WI38 (cell line): ENCODE data around the gene OR9Q1.

Experiments
- H3K4me3 ChIP-seq: 2 replicates; pipeline ENCODE4 v1.5.1; 2011; ENCODE audit warnings: low read depth, mild to moderate bottlenecking, control low read depth, low read length
- CTCF ChIP-seq: IDR thresholded peaks from 2 replicates; pipeline ENCODE4 v1.5.1; 2012; ENCODE audit warnings: low read depth, mild to moderate bottlenecking, control low read depth, low read length

Gene OR9Q1

GRCh38 chr11:58023435-58023931, at the start of gene OR9Q1:
Gene OR9Q1, plus strand, starts transcription at chr11:58023881. Its CDS starts 155,564 bp downstream, at chr11:58179445.
- TF ChIP-seq CTCF = no peak
- peak within 1 kb of the TSS; percentile 8; the same call in 1 of the 2 replicates for H3K4me3 ChIP-seq

GRCh38 chr11:57974132-57974531, 49.5 kb upstream of the OR9Q1 start:
- TF ChIP-seq CTCF = no peak
- no peak overlapping the region for H3K4me3 ChIP-seq

- no peak for TF ChIP-seq CTCF
- no peak overlapping the region for H3K4me3 ChIP-seq
Measured at GRCh38 chr11:57974848-57975601, 48.7 kb upstream of the OR9Q1 start.

GRCh38 chr11:57977709-57978108, 46.0 kb upstream of the OR9Q1 start:
- TF ChIP-seq CTCF = no peak
- no peak overlapping the region for H3K4me3 ChIP-seq

- no peak for TF ChIP-seq CTCF
- no peak overlapping the region for H3K4me3 ChIP-seq
Measured at GRCh38 chr11:57978686-57979531, 44.8 kb upstream of the OR9Q1 start.

- no peak overlapping the region for H3K4me3 ChIP-seq
Measured at GRCh38 chr11:57979532-57980079, 44.1 kb upstream of the OR9Q1 start.

More at GRCh38 chr11:57979532-57980079, 44.1 kb upstream of the OR9Q1 start:
- TF ChIP-seq CTCF = no peak
